ENCODE data around the gene CYP2C9.
"Not testable (repeated sequence)": the region's sequence is repeated elsewhere in the genome, so short reads cannot be mapped to it uniquely, and the experiment has no call there.

The CYP2C9 gene

DNA sequence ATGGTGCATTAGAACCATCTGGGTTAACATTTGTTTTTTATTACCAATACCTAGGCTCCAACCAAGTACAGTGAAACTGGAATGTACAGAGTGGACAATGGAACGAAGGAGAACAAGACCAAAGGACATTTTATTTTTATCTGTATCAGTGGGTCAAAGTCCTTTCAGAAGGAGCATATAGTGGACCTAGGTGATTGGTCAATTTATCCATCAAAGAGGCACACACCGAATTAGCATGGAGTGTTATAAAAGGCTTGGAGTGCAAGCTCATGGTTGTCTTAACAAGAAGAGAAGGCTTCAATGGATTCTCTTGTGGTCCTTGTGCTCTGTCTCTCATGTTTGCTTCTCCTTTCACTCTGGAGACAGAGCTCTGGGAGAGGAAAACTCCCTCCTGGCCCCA is at the start of gene CYP2C9:
Gene CYP2C9 (plus strand): TSS at position 276 of the 400 bp plus-strand sequence. CDS start 25 bp downstream, at position 301.
- DNase-seq, result no peak

DNA sequence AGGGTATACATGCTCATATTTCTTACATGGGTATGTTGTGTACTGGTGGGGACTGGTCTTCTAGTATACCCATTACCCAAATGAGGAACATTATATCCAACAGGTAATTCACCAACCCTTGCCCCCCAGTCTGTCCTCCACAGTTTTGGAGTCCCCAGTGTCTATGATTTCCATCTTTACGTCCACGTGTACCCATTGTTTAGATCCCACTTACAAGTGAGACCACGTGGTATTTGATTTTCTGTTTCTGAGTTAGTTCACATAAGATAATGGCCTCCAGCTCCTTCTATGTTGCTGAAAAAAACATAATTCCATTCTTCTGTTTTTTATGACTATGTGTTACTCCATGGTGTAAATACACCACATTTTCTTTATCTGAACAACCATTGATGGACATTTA is 49.3 kb upstream of the CYP2C9 start:
- no peak for DNase-seq

DNA sequence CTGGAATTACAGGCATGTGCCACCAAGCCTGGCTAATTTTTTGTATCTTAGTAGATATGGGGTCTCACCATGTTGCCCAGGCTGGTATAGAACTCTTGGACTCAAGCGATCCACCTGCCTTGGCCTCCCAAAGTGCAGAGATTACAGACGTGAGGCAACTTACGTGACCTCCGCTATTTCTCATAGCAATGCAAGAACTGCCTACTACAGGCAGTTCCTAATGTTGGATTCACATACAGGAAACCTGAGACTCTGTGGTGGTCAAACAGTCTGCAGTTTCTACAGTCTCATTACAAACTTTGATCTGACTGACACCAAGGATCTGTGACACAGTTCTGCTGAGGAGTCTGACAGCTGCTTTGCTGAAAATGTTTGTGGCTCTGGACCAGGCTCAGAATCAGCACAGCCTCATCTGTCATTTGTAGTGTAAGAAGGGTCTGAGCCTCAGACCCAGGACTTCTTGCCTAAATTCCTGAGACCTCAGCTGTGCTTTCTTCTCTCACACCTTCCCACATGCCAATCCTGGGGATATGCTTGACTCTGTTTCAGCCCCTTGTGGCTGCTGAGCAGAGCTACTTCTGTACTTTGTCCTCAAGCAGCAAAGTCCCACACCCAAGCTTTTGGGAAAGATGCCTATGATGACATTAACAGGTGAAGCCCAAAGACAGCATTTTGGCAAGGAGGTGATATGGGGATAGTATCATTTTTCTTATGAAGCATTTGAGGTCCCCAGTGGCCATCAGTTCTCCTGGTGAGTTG is 48.0 kb upstream of the CYP2C9 start:
- no peak for DNase-seq

DNA sequence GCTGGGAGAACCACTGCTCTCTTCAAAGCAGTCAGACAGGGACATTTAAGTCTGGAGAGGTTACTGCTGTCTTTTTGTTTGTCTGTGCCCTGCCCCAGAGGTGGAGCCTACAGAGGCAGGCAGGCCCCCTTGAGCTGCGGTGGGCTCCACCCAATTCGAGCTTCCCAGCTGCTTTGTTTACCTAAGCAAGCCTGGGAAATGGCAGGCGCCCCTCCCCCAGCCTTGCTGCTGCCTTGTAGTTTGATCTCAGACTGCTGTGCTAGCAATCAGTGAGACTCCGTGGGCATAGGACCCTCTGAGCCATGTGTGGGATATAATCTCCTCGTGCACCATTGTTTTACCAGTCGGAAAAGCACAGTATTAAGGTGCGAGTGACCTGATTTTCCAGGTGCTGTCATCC is 40.0 kb upstream of the CYP2C9 start:
- not testable (repeated sequence) for DNase-seq

DNA sequence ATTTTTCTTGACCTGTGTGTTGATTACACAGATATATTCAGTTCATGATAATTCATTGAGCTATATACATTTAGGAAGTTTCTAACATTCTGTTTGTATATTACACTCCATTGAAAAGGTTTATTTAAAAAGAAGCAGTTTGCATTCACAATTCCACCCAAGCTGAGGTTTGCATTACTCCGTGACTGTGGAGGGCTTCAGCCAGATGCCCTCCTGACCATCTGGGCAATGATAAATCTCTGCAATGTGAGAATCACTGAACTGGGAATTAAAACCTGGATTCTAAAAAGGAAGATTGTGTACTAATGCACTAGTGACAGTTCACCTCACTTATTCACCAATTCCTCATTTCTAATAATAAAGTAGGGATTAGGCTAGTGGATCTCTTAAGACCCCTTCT is 36.4 kb upstream of the CYP2C9 start:
- no peak for DNase-seq

DNA sequence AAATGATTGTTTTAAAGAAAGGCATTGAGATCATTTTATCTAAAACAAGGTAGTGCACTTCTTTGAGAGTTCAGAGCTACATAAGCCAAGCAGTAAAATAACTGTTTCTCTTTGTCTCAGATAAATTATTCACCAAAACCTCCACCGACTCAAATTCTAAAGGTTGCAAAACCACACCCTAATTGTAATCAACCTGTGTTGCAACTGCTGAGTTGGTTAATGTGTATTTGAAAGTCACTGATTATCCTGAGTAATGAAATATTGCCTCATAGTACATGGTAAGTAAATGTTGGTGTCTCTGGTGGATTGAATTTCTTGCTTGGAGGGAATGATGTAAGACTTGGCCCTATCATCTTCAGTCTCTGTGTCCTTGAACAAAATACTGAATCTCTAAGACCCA is 35.9 kb upstream of the CYP2C9 start:
- DNase-seq, result no peak

DNA sequence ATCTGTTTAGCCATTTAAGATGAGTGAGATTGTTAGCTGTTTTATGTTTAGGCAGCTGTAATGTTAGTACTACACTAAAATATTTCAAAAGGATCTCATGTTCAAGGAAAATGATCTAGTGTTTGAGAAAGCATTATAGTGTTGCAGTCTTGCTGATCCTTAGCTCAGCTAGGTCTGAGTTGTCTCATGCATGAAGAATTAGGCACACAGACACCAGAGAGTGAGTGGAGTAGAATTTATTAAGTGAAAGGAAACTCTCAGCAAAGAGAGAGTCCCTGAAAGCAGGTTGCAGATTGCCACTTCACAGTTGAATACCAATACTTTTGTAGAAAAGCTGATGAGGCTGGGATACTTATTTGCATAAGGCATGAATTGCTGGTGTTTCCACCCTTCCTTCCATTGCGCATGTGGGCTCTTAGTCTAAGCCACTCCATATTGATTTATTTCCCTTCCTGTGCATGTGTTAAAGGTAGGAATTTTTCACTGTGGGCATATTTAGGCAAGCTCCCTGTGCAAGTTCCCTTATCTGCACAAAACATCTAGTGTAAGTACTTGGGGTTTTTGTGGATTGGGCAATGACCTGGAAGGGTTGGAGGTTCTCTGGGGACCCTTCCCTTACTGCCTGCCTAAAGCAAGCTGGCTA is 33.8 kb upstream of the CYP2C9 start:
- not testable (repeated sequence) for DNase-seq

DNA sequence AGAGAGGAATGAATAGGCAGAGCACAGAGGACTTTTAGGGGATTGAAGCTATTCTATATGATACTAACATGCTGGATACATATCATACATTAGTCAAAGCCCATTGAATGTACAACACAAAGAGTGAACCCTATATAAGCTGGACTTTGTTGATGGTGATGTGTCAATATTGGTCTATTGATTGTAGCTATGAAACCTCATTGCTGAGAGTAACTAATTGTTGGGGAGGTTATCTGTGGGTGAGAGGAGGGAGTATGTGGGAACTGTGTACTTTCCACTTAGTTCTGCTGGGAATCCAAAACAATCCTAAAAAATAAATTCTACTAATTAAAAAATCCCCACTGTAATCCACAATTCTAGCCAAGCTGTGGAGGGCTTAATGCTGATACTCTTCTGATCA is 22.0 kb upstream of the CYP2C9 start:
- no peak for DNase-seq

DNA sequence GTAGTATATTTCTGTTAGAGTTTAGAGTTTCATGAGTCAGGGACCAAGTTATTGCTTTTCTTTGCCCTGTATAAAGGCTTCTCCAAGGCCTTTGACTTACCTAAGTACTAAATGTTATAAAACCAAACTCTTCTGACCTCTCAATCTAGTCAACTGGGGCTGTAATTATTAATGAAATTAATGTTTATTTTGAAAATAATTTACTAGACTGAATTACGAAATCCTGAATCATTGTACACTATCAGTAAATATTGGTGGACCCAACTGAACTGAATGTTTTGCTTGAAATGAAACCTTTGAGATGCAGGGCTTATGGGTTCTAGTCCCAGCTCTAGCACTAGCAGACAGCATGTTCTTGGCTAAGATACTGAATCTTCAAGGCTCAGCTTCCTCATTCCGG is 1.7 kb upstream of the CYP2C9 start:
- no peak for DNase-seq

DNA sequence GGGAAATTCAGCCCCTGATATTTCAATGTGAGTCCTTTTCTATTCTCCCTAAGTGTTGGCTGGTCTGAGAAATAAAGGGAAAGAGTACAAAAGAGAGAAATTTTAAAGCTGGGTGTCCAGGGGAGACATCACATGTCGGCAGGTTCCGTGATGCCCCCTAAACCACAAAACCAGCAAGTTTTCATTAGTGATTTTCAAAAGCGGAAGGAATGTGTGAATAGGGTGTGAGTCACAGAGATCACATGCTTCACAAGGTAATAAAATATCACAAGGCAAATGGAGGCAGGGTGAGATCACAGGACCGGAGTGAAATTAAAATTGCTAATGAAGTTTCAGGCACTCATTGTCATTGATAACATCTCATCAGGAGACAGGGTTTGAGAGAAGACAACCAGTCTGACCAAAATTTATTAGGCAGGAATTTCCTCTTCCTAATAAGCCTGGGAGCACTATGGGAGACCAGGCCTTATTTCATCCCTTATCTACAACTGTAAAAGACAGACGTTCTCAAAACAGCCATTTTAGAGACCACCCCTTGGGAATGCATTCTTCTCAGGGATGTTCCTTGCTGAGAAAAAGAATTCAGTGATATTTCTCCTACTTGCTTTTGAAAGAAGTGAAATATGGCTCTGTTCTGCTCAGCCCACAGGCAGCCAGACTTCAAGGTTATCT is 5.1 kb downstream of the CYP2C9 start:
- DNase-seq, result not testable (repeated sequence)

DNA sequence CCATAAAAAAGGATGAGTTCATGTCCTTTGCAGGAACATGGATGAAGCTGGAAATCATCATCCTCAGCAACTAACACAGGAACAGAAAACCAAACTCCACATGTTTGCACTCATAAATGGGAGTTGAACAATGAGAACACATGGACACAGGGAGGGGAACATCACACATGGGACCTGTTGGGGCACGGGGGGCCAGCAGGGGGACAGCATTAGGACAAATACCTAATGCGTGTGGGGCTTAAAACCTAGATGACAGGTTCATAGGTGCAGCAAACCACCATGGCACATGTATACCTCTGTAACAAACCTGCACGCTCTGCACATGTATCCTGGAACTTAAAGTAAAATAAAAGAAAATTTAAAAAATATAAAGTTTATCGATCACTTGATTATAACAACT is 7.7 kb downstream of the CYP2C9 start:
- DNase-seq, result not testable (repeated sequence)

DNA sequence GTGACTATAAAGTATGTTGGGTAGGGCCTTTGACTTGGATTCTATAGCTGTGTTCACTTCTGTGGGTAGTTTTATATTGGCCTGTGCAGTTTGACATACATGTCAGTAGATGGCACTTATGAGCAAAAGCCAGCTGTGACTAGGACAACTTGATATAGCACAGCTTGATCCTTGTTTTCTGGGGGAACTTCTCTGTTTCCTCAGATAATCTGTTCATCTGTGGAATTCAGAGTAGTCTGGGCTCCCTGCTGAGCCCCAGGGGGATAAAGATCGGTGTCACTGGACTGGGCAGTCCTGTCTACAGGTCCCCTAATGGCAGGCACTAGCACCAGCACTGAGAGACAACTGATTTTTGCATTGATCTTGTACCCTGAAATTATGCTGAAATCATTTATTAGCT is 25.4 kb downstream of the CYP2C9 start:
- no peak for DNase-seq

DNA sequence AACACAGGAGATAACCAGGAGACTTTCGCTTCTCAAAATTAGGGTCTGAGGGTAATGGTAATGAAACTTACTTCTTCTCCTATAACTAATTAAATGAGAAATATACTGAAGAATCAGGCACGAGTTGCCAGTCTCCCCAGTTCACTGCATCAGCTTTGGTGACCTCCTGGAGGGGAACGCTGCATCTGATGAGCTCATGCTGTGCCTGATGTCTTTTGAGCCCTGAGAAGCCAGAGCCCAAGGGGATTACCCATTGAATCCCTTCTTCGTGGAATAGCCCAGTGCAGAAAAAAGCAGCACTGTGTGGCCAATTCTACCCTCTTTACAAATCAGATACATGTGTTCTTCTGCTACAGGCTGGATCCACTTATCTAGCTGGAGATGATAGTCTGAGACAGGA is 45.1 kb downstream of the CYP2C9 start:
- DNase-seq, result no peak

DNA sequence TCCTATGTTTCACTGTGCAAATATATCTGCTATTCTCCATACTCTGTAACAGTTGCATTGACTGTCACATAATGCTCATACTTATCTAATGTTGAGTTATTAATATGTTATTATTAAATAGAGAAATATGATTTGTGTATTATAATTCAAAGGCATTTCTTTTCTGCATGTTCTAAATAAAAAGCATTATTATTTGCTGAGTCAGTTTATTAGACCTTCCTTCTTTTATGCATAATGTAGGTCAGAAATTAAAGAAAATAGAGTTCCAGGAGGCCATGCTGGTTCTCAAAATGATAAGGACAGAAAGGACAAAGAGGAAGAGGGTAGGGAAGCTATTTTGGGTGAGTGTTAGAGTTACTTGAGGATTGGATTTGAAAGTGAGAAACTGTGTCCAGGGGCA is 50.7 kb downstream of the CYP2C9 start:
- DNase-seq, result no peak

DNA sequence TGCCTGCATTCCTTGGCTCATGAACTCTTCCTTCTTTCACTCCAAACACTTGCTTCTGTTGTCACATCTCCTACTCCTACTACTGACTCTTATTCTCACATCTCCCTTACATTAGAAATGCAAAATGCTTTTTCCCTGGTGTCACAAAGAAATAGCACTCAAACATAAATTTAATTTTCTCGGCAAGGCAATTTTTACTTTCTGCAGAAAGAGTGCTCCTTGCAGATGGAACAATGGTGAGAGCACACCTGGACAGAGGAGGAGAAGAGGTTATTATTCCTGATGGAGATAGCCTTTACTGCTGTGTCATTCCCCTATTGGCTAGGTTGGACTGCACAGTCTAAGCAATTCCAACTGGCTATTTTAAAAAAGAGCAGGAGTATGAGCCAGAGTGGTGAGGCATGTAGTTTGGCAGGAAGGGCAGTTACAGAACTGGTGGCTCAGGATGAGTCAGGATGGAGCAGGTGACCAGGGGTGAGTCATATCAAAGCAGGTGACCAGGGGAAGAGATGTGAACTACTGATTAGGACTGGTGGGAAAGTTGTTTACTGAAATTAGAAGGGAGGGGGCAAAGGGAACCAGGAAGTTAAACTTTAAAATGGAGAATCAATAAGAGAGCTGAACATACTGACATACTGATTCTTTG is 52.9 kb downstream of the CYP2C9 start:
- DNase-seq, result no peak

DNA sequence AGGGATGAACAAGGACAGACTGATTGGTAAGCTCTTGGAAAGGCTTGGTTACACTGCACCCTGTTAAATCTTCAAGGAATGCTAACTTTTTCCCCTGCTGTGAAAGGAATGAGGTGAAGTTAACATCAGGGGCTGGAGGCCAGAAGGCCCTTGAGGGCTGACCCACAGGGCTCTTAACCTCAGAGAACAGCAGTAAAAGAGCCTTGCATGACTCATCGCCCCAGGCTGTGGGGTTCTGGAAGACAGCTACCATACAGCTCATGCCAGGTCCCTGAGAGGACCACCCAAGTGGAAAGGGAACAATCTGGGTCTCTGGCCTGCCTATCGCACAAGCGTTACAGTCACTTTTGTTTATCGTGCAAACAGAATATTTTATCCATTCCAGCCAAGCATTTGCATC is 54.4 kb downstream of the CYP2C9 start:
- no peak for DNase-seq

DNA sequence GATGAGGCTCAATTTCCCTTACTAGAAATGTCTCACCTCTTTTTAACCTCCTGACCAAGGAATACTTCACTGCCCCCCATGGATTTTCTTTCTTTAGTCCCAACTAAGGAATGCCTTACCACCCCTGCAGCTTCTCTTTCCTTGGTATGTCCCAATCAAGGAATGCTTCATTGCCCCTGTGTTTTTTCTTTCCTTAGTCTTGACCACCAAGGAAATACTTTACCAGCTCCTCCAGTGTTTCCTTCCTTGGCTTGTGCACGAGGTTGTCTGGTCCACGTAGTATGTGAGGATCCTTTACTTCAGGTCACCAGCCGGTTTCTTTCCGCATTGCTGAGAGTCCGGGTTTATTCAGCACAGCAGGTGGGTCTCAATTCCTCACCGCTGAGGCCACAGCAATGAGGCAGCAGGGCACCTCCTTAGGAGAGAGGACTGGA is 59.3 kb downstream of the CYP2C9 start:
- DNase-seq, result no peak

DNA sequence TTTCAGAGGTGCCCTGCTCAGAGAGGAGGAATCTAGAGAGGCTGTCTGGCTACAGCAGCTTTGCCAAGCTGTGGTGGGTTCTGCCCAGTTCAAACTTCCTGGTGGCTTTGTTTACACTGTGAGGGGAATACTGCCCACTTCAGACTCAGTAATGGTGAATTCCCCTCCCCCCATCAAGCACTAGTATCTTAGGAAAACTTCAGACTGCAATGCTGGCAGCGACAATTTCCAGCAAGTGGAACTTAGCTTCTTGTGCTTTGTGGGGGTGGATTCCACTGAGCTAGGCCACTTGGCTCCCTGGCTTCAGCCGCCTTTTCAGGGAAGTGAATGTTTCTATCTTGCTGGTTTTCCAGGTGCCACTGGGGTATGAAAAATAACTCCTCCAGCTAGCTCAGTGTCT is 88.0 kb downstream of the CYP2C9 start:
- DNase-seq, result no peak

DNA sequence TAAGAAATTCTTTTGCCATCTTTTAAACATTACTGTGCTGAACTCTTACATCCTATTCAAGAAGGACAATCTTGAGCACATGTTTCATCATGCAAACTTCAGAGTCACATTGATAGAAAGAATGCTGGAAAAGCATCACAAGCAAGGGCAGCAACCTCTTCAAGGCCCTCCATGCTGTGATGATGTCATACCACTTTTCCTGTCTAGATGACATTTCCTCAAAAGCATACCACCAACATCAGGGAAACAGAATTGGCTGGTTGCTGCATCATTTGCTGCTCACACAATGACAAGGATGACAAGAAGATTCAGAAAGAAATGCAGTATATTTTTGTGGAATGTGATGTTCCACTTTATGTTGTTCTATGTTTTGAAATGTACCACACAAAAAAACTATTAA is 93.2 kb downstream of the CYP2C9 start:
- no peak for DNase-seq

DNA sequence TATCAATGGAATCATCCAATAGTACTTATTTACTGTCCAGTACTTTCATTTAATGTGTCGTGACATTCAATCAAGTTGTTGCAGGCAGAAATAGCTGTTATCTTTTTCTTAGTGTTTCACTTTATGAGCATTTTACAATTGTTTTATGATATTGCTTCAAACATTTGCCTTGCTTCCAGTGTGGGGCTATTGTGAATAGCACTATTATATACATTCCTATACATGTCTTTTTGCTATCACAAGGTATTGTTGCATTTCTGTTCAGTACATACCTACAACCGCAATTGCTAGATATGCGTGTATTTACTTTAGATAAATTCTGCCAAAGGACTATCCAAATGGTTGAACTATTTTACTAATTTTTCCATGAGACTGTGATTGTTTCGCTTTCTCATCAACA is 95.9 kb downstream of the CYP2C9 start:
- DNase-seq, result no peak

DNA sequence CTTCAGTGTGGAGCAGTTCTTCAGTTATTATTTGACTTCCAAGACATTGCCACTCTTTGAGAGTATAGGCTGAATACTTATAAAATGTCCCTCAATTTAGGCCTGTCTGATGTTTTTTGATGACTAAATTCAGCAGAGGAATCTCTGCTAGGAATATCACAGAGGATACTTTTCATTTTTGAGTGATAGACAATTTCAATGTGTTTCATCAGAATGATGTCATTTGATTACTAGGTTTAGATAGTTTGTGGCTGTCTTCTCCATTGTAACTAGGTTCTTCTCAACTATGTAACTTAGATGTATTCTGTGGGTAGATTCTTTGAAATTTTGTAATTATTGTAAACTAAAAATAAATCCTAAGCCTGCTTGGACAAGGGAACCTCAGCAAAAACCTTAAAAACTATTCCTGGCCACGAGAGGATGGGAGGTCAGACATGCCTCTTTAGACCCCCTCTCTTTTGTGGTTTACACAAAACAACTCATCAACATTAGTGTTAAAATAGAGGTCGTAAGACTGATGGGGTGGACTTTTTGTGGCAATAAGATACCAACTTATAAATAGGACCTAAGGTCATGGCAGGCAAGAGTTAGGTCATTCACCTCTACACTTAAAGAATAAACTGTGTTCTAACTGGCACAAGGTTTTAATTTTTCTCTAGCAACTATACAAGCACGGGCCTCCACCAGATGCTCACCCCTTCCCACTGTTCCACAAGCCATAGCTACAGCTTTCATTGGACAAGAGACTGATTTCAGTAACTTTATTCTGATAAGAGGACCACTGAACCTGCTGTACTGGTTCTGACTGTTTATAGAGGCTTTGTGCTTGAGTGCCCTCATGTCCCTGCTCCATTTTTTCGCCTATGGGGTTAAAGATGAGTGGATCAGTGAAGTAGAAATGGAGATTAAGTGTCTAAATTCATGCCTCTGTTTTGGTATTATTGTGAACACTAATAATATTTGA is 97.2 kb downstream of the CYP2C9 start:
- no peak for DNase-seq

DNA sequence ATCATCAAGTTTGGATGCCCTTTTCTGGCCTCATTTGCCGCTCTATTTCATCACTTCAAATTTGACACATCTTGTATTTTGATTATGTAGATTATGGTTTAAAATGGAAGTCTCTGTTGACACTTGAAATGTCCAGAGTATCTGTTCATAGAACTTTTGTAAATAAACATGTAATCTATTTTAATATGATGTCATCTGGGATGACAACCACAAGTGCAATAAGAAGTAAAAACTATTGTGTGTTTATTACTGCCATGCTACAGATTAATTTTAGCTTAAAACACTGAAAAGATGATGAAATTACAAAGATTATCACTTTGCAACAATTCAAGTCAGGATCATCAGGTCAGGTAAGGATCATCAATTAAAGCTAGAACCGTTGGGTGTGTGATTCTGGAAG is 100.8 kb downstream of the CYP2C9 start:
- DNase-seq, result no peak

Measured in CD4-positive, alpha-beta T cell treated with Interleukin-10 for 1 hour (primary cell).